OCI-LY3 (cell line): ENCODE measurements around the gene ACACB.
"Not testable (repeated sequence)": the region's sequence is repeated elsewhere in the genome, so short reads cannot be mapped to it uniquely, and the experiment has no call there.

Experiments
- H2AFZ ChIP-seq: fragments of 200-600, 300-600 bp; shearing (Covaris generic); 2 replicates; pipeline ENCODE4 v1.6.0; 2014; ENCODE audit warnings: antibody characterized with exemption, low read depth, low read length
- H3K27ac ChIP-seq: fragments of 200-600, 300-600 bp; sonication (generic); 2 replicates; pipeline ENCODE4 v1.5.1; 2014; ENCODE audit warnings: mild to moderate bottlenecking, low read length, moderate library complexity, mixed read lengths
- H3K27me3 ChIP-seq: fragments of 200-600, 300-600 bp; sonication (generic); 2 replicates; pipeline ENCODE4 v1.6.1; 2014; ENCODE audit warnings: low read depth, low read length, mixed read lengths
- H3K36me3 ChIP-seq: fragments of 200-600, 300-600 bp; sonication (generic); replicated peaks from 2 replicates; pipeline ENCODE3; 2014; ENCODE audit warnings: low read depth, low read length, mixed read lengths
- H3K4me1 ChIP-seq: fragments of 300-600, 200-600 bp; sonication (generic); 2 replicates; pipeline ENCODE4 v1.6.1; 2014; ENCODE audit warnings: low read length, mixed read lengths
- H3K4me2 ChIP-seq: fragments of 200-600, 300-600 bp; sonication (generic); 2 replicates; pipeline ENCODE4 v1.6.1; 2014; ENCODE audit warnings: low read length, mixed read lengths
- H3K4me3 ChIP-seq: fragments of 300-600, 200-600 bp; sonication (generic); 2 replicates; pipeline ENCODE4 v1.5.1; 2014; ENCODE audit warnings: antibody characterized with exemption, mild to moderate bottlenecking, low read length, moderate library complexity
- H3K79me2 ChIP-seq: fragments of 300-600, 200-600 bp; shearing (Covaris generic); 2 replicates; pipeline ENCODE4 v1.6.1; 2014; ENCODE audit warnings: mild to moderate bottlenecking, low read length, mixed read lengths
- H3K9ac ChIP-seq: fragments of 300-600, 200-600 bp; shearing (Covaris generic); 2 replicates; pipeline ENCODE4 v1.6.0; 2014; ENCODE audit warnings: mild to moderate bottlenecking, low read length, moderate library complexity
- H3K9me3 ChIP-seq: fragments of 200-600, 300-600 bp; shearing (Covaris generic); 2 replicates; pipeline ENCODE4 v1.6.1; 2014; ENCODE audit warnings: low read length, mixed read lengths; ENCODE audit not compliant: insufficient read depth
- H4K20me1 ChIP-seq: fragments of 200-600, 300-600 bp; sonication (generic); 2 replicates; pipeline ENCODE4 v1.6.1; 2016; ENCODE audit warnings: low read length, mixed read lengths; ENCODE audit not compliant: insufficient read depth
- EZH2phosphoT487 ChIP-seq: fragments of 200-600 bp; shearing (Covaris generic); IDR thresholded peaks from 2 replicates; pipeline ENCODE4 v1.6.1; 2018; ENCODE audit warnings: antibody characterized with exemption, mixed run types, low read depth
- TF ChIP-seq, protein P1 (sequence below): fragments of 200-600, 300-600 bp; sonication (generic); IDR thresholded peaks from 2 replicates; pipeline ENCODE4 v1.5.1; 2014; ENCODE audit warnings: antibody characterized with exemption, low read length, low read depth

The ACACB gene

DNA sequence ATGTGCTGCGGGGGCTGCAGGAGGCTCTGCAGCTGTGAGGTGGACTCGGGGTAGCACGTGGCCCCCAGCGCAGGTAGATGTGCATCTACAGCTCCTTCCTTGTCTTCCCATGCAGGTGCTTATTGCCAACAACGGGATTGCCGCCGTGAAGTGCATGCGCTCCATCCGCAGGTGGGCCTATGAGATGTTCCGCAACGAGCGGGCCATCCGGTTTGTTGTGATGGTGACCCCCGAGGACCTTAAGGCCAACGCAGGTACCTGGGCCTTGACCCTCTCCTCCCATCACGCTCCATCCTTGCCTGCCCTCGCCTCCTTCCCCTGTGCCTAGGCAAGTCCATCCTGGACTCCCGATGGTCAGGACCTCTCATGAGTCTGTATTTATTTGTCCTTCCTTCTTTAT is 51.4 kb downstream of the ACACB start:
- H3K4me2 ChIP-seq, result no peak overlapping the region
- H3K9me3 ChIP-seq, result no peaks in the 10 kb centered on the region
- H2AFZ ChIP-seq, result no peak overlapping the region
- H3K4me3 ChIP-seq, result no peak overlapping the region
- no peaks in the 10 kb centered on the region for H3K79me2 ChIP-seq
- H3K4me1 ChIP-seq, result no peaks in the 10 kb centered on the region
- H3K27me3 ChIP-seq, result no peaks in the 10 kb centered on the region
- no peak overlapping the region for H3K27ac ChIP-seq
- no peaks in the 10 kb centered on the region for H3K36me3 ChIP-seq
- TF ChIP-seq EZH2phosphoT487, result no peak
- TF ChIP-seq, protein P1, sequence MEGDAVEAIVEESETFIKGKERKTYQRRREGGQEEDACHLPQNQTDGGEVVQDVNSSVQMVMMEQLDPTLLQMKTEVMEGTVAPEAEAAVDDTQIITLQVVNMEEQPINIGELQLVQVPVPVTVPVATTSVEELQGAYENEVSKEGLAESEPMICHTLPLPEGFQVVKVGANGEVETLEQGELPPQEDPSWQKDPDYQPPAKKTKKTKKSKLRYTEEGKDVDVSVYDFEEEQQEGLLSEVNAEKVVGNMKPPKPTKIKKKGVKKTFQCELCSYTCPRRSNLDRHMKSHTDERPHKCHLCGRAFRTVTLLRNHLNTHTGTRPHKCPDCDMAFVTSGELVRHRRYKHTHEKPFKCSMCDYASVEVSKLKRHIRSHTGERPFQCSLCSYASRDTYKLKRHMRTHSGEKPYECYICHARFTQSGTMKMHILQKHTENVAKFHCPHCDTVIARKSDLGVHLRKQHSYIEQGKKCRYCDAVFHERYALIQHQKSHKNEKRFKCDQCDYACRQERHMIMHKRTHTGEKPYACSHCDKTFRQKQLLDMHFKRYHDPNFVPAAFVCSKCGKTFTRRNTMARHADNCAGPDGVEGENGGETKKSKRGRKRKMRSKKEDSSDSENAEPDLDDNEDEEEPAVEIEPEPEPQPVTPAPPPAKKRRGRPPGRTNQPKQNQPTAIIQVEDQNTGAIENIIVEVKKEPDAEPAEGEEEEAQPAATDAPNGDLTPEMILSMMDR, result no peak
- H3K9ac ChIP-seq, result no peak overlapping the region
- no peaks in the 10 kb centered on the region for H4K20me1 ChIP-seq

DNA sequence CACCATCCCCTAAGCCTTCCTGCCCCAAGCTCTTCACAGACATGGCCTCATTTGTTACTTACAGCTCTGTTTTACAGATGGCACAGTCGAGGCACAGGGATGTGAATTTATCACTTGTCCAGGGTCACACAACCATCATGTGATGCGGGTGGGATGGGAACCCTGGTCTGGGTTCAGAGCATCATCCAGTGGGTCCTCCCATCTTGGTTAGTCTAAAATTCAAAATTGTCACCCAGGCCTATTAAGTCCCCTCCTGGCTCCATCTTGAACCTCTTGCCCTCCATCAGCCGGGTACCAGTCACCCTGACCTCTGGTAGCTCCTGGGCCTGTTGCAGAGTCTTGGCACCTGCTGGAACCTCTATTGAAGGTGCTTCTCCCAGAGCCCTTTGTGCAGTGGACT is 52.9 kb downstream of the ACACB start:
- Histone ChIP-seq H3K79me2 (no peaks in the 10 kb centered on the region), H4K20me1 (no peaks in the 10 kb centered on the region), H3K4me3 (no peak overlapping the region), H3K27me3 (no peaks in the 10 kb centered on the region), H3K36me3 (no peaks in the 10 kb centered on the region), H3K9me3 (no peaks in the 10 kb centered on the region), H3K4me2 (no peak overlapping the region), H2AFZ (no peak overlapping the region), H3K9ac (no peak overlapping the region), H3K27ac (no peak overlapping the region), H3K4me1 (no peaks in the 10 kb centered on the region)
- no peak for TF ChIP-seq EZH2phosphoT487

DNA sequence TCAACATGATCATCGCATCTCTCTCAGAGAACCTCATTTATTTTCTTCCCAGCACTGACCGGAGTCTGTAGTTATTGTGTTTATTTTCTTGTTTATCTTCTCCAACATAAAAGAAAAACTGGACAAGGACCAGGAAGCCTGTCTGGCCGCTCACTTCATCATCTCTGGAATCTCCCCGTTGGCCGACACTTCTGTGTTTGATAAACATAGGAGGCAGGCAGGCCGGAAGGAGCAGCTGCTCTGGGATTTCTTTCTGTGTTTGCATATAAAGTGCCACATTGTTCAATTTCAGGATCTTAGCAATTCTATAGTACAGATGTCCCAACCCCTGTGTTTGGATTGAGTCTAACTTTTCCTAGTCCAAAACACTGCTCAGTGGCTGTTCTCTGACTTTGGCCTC is 53.3 kb downstream of the ACACB start:
- H4K20me1 ChIP-seq, result no peaks in the 10 kb centered on the region
- TF ChIP-seq EZH2phosphoT487, result no peak
- TF ChIP-seq, protein P1, result no peak
- no peaks in the 10 kb centered on the region for H3K36me3 ChIP-seq
- no peaks in the 10 kb centered on the region for H3K4me1 ChIP-seq
- no peaks in the 10 kb centered on the region for H3K79me2 ChIP-seq
- H3K27ac ChIP-seq, result no peak overlapping the region
- H3K4me3 ChIP-seq, result no peak overlapping the region
- no peaks in the 10 kb centered on the region for H3K9me3 ChIP-seq
- no peak overlapping the region for H3K4me2 ChIP-seq
- no peak overlapping the region for H3K9ac ChIP-seq
- no peaks in the 10 kb centered on the region for H3K27me3 ChIP-seq
- H2AFZ ChIP-seq, result no peak overlapping the region

DNA sequence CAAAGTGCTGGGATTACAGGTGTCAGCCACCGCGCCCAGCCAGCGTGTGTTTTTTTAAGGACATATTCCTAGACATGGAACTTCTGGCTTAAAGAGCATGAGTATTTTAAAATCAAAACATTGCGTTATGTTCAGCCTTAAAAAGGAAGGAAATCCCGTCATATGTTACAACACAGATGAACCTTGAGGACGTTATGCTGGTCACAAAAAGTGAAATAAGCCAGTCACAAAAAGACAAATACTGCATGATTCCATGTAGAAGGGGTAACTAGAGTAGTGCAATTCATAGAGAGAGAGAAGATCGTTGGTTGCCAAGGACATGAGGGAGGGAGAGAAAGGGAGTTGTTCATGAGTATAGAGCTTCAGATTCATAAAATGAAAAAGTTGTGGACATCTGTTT is 53.9 kb downstream of the ACACB start:
- no peaks in the 10 kb centered on the region for H4K20me1 ChIP-seq
- TF ChIP-seq, protein P1, result no peak
- TF ChIP-seq EZH2phosphoT487, result no peak
- no peak overlapping the region for H3K9ac ChIP-seq
- H3K27ac ChIP-seq, result no peak overlapping the region
- no peaks in the 10 kb centered on the region for H3K79me2 ChIP-seq
- H3K36me3 ChIP-seq, result no peaks in the 10 kb centered on the region
- no peak overlapping the region for H3K4me3 ChIP-seq
- no peak overlapping the region for H2AFZ ChIP-seq
- H3K4me2 ChIP-seq, result no peak overlapping the region
- no peaks in the 10 kb centered on the region for H3K4me1 ChIP-seq
- no peaks in the 10 kb centered on the region for H3K27me3 ChIP-seq
- H3K9me3 ChIP-seq, result no peaks in the 10 kb centered on the region

DNA sequence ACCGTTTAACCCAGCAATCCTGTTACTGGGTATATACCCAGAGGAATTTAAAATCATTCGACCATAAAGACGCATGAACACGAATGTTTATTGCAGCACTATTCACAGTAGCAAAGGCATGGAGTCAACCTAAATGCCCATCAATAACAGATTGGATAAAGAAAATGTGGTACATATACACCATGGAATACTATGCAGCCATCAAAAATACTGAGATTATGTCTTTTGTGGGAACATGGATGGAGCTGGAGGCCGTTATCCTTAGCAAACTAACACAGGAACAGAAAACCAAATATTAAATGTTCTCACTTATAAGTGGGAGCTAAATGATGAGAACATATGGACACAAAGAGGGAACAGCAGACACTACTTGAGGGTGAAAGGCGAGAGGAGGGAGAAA is 56.4 kb downstream of the ACACB start:
- not testable (repeated sequence) for H2AFZ ChIP-seq, H3K36me3 ChIP-seq, H3K79me2 ChIP-seq, H3K4me2 ChIP-seq, H3K4me1 ChIP-seq, H3K4me3 ChIP-seq, H3K27ac ChIP-seq, H3K27me3 ChIP-seq, H4K20me1 ChIP-seq, H3K9me3 ChIP-seq, H3K9ac ChIP-seq
